OCI-LY3 (cell line): Measurements from ENCODE around the gene RARRES2.

Source experiments
- H2AFZ ChIP-seq: fragments of 200-600, 300-600 bp; shearing (Covaris generic); 2 replicates; pipeline ENCODE4 v1.6.0; 2014; ENCODE audit warnings: antibody characterized with exemption, low read depth, low read length
- H3K27ac ChIP-seq: fragments of 200-600, 300-600 bp; sonication (generic); 2 replicates; pipeline ENCODE4 v1.5.1; 2014; ENCODE audit warnings: mild to moderate bottlenecking, low read length, moderate library complexity, mixed read lengths
- H3K27me3 ChIP-seq: fragments of 200-600, 300-600 bp; sonication (generic); 2 replicates; pipeline ENCODE4 v1.6.1; 2014; ENCODE audit warnings: low read depth, low read length, mixed read lengths
- H3K36me3 ChIP-seq: fragments of 200-600, 300-600 bp; sonication (generic); replicated peaks from 2 replicates; pipeline ENCODE3; 2014; ENCODE audit warnings: low read depth, low read length, mixed read lengths
- H3K4me1 ChIP-seq: fragments of 300-600, 200-600 bp; sonication (generic); 2 replicates; pipeline ENCODE4 v1.6.1; 2014; ENCODE audit warnings: low read length, mixed read lengths
- H3K4me2 ChIP-seq: fragments of 200-600, 300-600 bp; sonication (generic); 2 replicates; pipeline ENCODE4 v1.6.1; 2014; ENCODE audit warnings: low read length, mixed read lengths
- H3K4me3 ChIP-seq: fragments of 300-600, 200-600 bp; sonication (generic); 2 replicates; pipeline ENCODE4 v1.5.1; 2014; ENCODE audit warnings: antibody characterized with exemption, mild to moderate bottlenecking, low read length, moderate library complexity
- H3K79me2 ChIP-seq: fragments of 300-600, 200-600 bp; shearing (Covaris generic); 2 replicates; pipeline ENCODE4 v1.6.1; 2014; ENCODE audit warnings: mild to moderate bottlenecking, low read length, mixed read lengths
- H3K9ac ChIP-seq: fragments of 300-600, 200-600 bp; shearing (Covaris generic); 2 replicates; pipeline ENCODE4 v1.6.0; 2014; ENCODE audit warnings: mild to moderate bottlenecking, low read length, moderate library complexity
- H3K9me3 ChIP-seq: fragments of 200-600, 300-600 bp; shearing (Covaris generic); 2 replicates; pipeline ENCODE4 v1.6.1; 2014; ENCODE audit warnings: low read length, mixed read lengths; ENCODE audit not compliant: insufficient read depth
- H4K20me1 ChIP-seq: fragments of 200-600, 300-600 bp; sonication (generic); 2 replicates; pipeline ENCODE4 v1.6.1; 2016; ENCODE audit warnings: low read length, mixed read lengths; ENCODE audit not compliant: insufficient read depth
- EZH2phosphoT487 ChIP-seq: fragments of 200-600 bp; shearing (Covaris generic); IDR thresholded peaks from 2 replicates; pipeline ENCODE4 v1.6.1; 2018; ENCODE audit warnings: antibody characterized with exemption, mixed run types, low read depth
- TF ChIP-seq, protein P1 (sequence below): fragments of 200-600, 300-600 bp; sonication (generic); IDR thresholded peaks from 2 replicates; pipeline ENCODE4 v1.5.1; 2014; ENCODE audit warnings: antibody characterized with exemption, low read length, low read depth

Gene RARRES2

DNA sequence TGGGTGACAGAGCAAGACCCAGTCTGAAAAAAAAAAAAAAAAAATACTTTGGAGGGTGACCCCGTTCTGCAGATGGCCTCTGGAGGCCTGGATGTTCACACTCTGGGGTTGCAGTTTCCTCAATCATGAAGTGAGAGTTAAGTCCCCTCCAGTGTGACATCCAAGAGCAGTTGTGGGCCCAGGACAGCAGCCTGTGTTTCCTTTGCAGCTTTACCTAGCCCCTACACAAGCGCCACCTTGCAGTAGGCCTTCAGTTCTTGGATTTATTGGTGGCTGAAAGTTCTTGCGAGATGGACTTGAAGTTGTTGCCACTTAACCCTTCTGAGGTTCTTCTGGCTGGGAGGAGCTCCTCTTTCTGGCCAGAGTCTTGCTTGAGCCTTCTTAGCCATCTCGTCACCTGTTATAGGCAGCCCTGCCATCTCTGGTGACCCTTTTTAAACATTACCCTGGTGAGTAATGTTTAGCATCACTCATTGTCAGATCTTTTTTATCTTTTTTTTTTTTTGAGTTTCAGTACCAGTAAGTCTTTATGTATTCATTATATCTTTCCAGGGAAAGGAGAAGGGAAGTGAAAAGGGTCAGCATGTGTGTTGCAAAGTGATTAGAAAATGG, 14.7 kb downstream of the RARRES2 start:
- Histone ChIP-seq H3K79me2 (peaks cover 33% of the 10 kb centered on the region), H3K4me1 (peaks cover 20% of the 10 kb centered on the region)
- TF ChIP-seq EZH2phosphoT487: no peak
- TF ChIP-seq, protein P1, sequence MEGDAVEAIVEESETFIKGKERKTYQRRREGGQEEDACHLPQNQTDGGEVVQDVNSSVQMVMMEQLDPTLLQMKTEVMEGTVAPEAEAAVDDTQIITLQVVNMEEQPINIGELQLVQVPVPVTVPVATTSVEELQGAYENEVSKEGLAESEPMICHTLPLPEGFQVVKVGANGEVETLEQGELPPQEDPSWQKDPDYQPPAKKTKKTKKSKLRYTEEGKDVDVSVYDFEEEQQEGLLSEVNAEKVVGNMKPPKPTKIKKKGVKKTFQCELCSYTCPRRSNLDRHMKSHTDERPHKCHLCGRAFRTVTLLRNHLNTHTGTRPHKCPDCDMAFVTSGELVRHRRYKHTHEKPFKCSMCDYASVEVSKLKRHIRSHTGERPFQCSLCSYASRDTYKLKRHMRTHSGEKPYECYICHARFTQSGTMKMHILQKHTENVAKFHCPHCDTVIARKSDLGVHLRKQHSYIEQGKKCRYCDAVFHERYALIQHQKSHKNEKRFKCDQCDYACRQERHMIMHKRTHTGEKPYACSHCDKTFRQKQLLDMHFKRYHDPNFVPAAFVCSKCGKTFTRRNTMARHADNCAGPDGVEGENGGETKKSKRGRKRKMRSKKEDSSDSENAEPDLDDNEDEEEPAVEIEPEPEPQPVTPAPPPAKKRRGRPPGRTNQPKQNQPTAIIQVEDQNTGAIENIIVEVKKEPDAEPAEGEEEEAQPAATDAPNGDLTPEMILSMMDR: no peak

DNA sequence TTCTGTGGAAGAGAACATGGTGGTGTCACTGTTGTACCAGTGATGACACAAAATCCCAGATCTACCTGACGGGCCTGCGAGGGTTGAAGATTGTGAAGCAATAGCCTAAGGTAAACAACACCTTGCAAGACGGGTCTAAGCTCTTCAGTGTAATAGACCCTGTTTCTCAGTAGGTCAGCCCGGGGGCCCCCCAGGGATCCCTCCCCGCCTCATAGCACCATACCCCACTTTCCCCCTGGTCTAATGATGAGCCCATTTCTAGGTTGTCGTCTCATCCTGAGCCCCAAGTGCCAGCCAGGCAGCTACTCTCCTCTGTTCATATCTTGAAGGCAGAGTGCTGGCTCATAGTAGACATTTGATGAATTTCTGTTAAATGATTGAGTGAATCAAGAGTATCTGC, 15.5 kb downstream of the RARRES2 start:
- H3K4me2 ChIP-seq: no peak overlapping the region
- H3K36me3 ChIP-seq: peaks cover 29% of the 10 kb centered on the region
- peaks cover 29% of the 10 kb centered on the region for H3K4me1 ChIP-seq

More for the DNA sequence above, 14.7 kb downstream of the RARRES2 start:
- H3K4me3 ChIP-seq: no peak overlapping the region
- no peak overlapping the region for H3K27ac ChIP-seq
- H2AFZ ChIP-seq: no peak overlapping the region
- H3K9me3 ChIP-seq: no peaks in the 10 kb centered on the region
- no peaks in the 10 kb centered on the region for H3K27me3 ChIP-seq
- peaks cover 34% of the 10 kb centered on the region for H3K36me3 ChIP-seq
- H3K9ac ChIP-seq: no peak overlapping the region
- no peak overlapping the region for H3K4me2 ChIP-seq
- no peaks in the 10 kb centered on the region for H4K20me1 ChIP-seq

DNA sequence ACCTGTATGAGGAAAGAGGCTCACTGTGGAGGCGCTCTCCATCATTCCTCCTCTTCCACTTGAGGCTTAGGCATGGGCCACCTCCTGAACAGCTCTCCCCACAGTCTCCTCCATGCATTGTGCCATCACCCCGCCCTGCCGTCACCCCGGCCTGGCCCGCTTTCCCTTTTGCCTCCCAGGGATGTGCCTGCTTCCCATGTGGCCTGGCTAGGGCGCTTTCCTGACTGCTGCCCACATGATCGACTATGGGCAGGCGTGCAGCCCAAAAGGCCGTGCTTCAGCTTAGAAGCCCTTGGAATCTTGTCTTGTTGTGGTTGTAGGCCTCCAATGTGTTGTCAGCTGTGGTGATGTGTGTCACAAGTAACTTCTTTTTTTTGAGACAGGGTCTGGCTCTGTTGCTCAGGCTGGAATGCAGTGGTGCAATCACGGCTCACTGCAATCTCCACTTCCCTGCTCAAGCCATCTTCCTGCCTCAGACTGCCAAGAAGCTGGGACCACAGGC, 16.3 kb downstream of the RARRES2 start:
- Histone ChIP-seq H3K27me3 (no peaks in the 10 kb centered on the region), H3K4me2 (no peak overlapping the region), H3K9me3 (no peaks in the 10 kb centered on the region), H4K20me1 (no peaks in the 10 kb centered on the region), H3K4me1 (peaks cover 36% of the 10 kb centered on the region), H3K9ac (no peak overlapping the region), H3K79me2 (peaks cover 36% of the 10 kb centered on the region), H3K36me3 (peaks cover 26% of the 10 kb centered on the region), H3K4me3 (no peak overlapping the region), H2AFZ (no peak overlapping the region), H3K27ac (no peak overlapping the region)
- TF ChIP-seq, protein P1: no peak
- TF ChIP-seq EZH2phosphoT487: no peak

More for the DNA sequence above, 15.5 kb downstream of the RARRES2 start:
- TF ChIP-seq, protein P1: no peak
- TF ChIP-seq EZH2phosphoT487: no peak
- H3K9me3 ChIP-seq: no peaks in the 10 kb centered on the region
- H3K79me2 ChIP-seq: peaks cover 35% of the 10 kb centered on the region
- no peak overlapping the region for H3K27ac ChIP-seq
- no peak overlapping the region for H3K4me3 ChIP-seq
- H2AFZ ChIP-seq: no peak overlapping the region
- H3K27me3 ChIP-seq: no peaks in the 10 kb centered on the region
- no peaks in the 10 kb centered on the region for H4K20me1 ChIP-seq
- no peak overlapping the region for H3K9ac ChIP-seq

DNA sequence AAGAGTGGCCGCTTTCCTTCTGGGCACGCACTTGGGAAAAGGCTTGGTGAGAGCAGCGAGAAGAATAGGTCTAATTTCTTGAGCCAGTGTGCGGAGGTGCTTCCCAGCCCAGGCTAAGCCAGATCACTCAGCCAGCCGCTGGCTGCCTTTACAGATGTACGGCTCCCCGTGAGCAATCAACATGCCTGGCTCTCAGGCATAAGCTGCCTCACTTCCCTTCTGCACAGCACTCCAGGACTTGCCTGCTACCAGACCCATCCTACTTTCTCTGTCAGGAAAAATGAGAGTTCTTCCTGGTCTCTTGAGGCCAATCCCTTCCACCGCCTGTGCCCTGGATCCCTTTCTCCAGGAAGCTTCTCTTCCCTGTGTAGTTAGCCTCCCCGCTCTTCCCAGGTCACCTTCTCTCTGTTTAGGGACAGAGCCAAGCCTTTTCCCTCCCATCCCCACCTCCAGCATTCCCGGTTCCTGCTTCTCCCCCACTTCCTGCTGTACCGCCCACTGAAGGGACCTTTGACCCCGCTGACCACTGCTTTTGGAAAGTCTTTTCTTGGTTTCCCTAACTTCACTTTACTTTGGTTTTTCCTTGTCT, 17.0 kb downstream of the RARRES2 start:
- Histone ChIP-seq H3K4me2 (peak overlapping the region; percentile 84), H3K4me3 (peak overlapping the region; percentile 88), H4K20me1 (no peaks in the 10 kb centered on the region), H3K9ac (peak overlapping the region; percentile 94; the same call in 1 of the 2 replicates), H3K9me3 (no peaks in the 10 kb centered on the region), H3K36me3 (peaks cover 32% of the 10 kb centered on the region), H2AFZ (no peak overlapping the region), H3K79me2 (peaks cover 42% of the 10 kb centered on the region), H3K27ac (no peak overlapping the region), H3K4me1 (peaks cover 43% of the 10 kb centered on the region), H3K27me3 (no peaks in the 10 kb centered on the region)
- no peak for TF ChIP-seq EZH2phosphoT487
- TF ChIP-seq, protein P1: no peak
